A673 (cell line): ENCODE results near the gene IL1RAP. TPM values are rescaled to one million over a fixed set of nuclear protein-coding genes. Genes with fewer than 3 reads are reported as not detected.

Experiments
- BruUV-seq: library from RNA; stranded (reverse); fragments of 400-500 nt; replicated peaks from 2 replicates; lab custom pipeline; 2021; lab: Mats Ljungman, UMichigan
- CTCF ChIA-PET: fragments of 300-600 bp; sonication (Branson Sonifier 250); formaldehyde crosslinking; loops from one replicate; lab custom pipeline; 2022; ENCODE audit warnings: antibody characterized with exemption; lab: Charles Lee
- POLR2A ChIA-PET: fragments of 300-600 bp; sonication (Branson Sonifier 250); formaldehyde crosslinking; loops from one replicate; lab custom pipeline; 2022; ENCODE audit warnings: antibody characterized with exemption; ENCODE audit not compliant: low non-redundant PET; lab: Charles Lee
- DNase-seq: peaks from one replicate; pipeline ENCODE4 v3.0.0-alpha.2; 2015; ENCODE audit warnings: low spot score
- H3K27ac ChIP-seq: fragments of 200-600 bp; sonication (generic); 2 replicates; pipeline ENCODE4 v1.5.1; 2016; ENCODE audit warnings: mixed run types, low read depth, mild to moderate bottlenecking, mixed read lengths, antibody characterized with exemption, low read length; ENCODE audit not compliant: poor library complexity, severe bottlenecking
- H3K27me3 ChIP-seq: fragments of 200-600 bp; sonication (generic); replicated peaks from 2 replicates; pipeline ENCODE4 v1.6.1; 2017; ENCODE audit warnings: mixed run types, low read depth, mild to moderate bottlenecking, mixed read lengths, antibody characterized with exemption, low read length; ENCODE audit not compliant: insufficient read depth, poor library complexity
- H3K36me3 ChIP-seq: fragments of 200-600 bp; sonication (generic); 2 replicates; pipeline ENCODE4 v1.6.1; 2016; ENCODE audit warnings: mixed run types, mild to moderate bottlenecking, mixed read lengths, antibody characterized with exemption, low read length; ENCODE audit not compliant: insufficient read depth, poor library complexity, severe bottlenecking
- H3K4me1 ChIP-seq: fragments of 200-600 bp; sonication (generic); 2 replicates; pipeline ENCODE4 v1.6.1; 2017; ENCODE audit warnings: mixed run types, mild to moderate bottlenecking, mixed read lengths, antibody characterized with exemption, low read length; ENCODE audit not compliant: insufficient read depth, poor library complexity, severe bottlenecking
- H3K4me3 ChIP-seq: fragments of 200-600 bp; sonication (generic); 2 replicates; pipeline ENCODE4 v1.5.1; 2016; ENCODE audit warnings: low read depth, mixed run types, mild to moderate bottlenecking, mixed read lengths, low read length; ENCODE audit not compliant: poor library complexity, severe bottlenecking
- H3K9me3 ChIP-seq: fragments of 200-600 bp; sonication (generic); 2 replicates; pipeline ENCODE4 v1.6.1; 2016; ENCODE audit warnings: mixed run types, low read depth, mild to moderate bottlenecking, mixed read lengths, antibody characterized with exemption, low read length; ENCODE audit not compliant: poor library complexity, severe bottlenecking
- EZH2 ChIP-seq: fragments of 200-600 bp; sonication (generic); IDR thresholded peaks from 2 replicates; pipeline ENCODE4 v1.6.1; 2017; ENCODE audit warnings: borderline replicate concordance, low read depth, mild to moderate bottlenecking, mixed read lengths, antibody characterized with exemption, low read length; ENCODE audit not compliant: poor library complexity, severe bottlenecking
- intact Hi-C: fragments of 100-400 bp; cut with micrococcal nuclease; formaldehyde crosslinking; loops from one replicate; pipeline ENCODE4 v1.10.0; 2022; ENCODE audit not compliant: unreplicated experiment
- total RNA-seq: library from RNA; stranded (reverse); gene quantifications from 2 replicates; pipeline ENCODE4 v1.2.3, GENCODE V29; 2021
- TF ChIP-seq, protein P1 (sequence below): fragments of 300-800, 200-600 bp; sonication (generic); conservative IDR thresholded peaks from 2 replicates; pipeline ENCODE4 v1.5.1; 2017; ENCODE audit warnings: low read depth, mild to moderate bottlenecking, antibody characterized with exemption, low read length, moderate library complexity, mixed read lengths

Gene IL1RAP
- total RNA-seq, 1 experiment from 2014 or later, result 207 TPM

- peaks cover 4% of the 10 kb centered on the region for H3K36me3 ChIP-seq
- H3K4me3 ChIP-seq, result no peak overlapping the region
- no peaks in the 10 kb centered on the region for H3K4me1 ChIP-seq
- no peak overlapping the region for H3K27ac ChIP-seq
- POLR2A ChIA-PET, result interaction anchor here (0.6 kb wide), 2 partner anchors 12 to 1729 kb away, joined by 3 read pairs; no protein-coding TSS in a partner anchor
- intact Hi-C loops, result no loop called here
- CTCF ChIA-PET, result no interaction called here
- no peaks in the 10 kb centered on the region for H3K27me3 ChIP-seq
- BruUV-seq, result no TSS peak
- DNase-seq, result no peak
- H3K9me3 ChIP-seq, result no peaks in the 10 kb centered on the region
- TF ChIP-seq EZH2, result no peak
- TF ChIP-seq, protein P1, sequence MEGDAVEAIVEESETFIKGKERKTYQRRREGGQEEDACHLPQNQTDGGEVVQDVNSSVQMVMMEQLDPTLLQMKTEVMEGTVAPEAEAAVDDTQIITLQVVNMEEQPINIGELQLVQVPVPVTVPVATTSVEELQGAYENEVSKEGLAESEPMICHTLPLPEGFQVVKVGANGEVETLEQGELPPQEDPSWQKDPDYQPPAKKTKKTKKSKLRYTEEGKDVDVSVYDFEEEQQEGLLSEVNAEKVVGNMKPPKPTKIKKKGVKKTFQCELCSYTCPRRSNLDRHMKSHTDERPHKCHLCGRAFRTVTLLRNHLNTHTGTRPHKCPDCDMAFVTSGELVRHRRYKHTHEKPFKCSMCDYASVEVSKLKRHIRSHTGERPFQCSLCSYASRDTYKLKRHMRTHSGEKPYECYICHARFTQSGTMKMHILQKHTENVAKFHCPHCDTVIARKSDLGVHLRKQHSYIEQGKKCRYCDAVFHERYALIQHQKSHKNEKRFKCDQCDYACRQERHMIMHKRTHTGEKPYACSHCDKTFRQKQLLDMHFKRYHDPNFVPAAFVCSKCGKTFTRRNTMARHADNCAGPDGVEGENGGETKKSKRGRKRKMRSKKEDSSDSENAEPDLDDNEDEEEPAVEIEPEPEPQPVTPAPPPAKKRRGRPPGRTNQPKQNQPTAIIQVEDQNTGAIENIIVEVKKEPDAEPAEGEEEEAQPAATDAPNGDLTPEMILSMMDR, result no peak
These were observed 142.0 kb downstream of the IL1RAP start for GRCh38 chr3:190655933-190656332.

- Histone ChIP-seq H3K4me3 (no peak overlapping the region), H3K27ac (no peak overlapping the region), H3K4me1 (no peaks in the 10 kb centered on the region), H3K9me3 (no peaks in the 10 kb centered on the region), H3K27me3 (no peaks in the 10 kb centered on the region), H3K36me3 (no peaks in the 10 kb centered on the region)
- TF ChIP-seq, protein P1, result no peak
- no peak for TF ChIP-seq EZH2
- no TSS peak for BruUV-seq
- intact Hi-C loops, result no loop called here
- CTCF ChIA-PET, result no interaction called here
- POLR2A ChIA-PET, result no interaction called here
- DNase-seq, result no peak
These were observed 144.2 kb downstream of the IL1RAP start for GRCh38 chr3:190658106-190658505.

DNA sequence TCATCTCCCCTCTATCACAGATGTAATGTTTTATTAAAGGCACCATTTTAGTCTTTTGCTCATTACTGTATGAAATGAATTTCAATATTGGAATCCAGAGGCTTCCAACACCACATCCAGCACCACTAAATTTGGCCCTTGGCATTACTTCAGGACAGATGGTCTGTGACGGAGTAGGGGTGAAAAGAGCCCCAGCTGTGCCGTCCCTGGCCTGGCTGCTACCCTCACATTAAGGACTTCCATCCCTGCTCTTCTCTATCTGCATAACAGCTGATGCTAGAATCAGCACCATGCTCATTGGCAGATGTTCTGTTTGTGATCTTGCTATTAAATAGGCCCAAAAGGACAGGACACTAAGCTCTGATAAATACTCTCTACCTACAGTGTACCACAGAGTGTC lies 152.9 kb downstream of the IL1RAP start:
- Histone ChIP-seq H3K4me3 (no peak overlapping the region), H3K36me3 (no peaks in the 10 kb centered on the region), H3K27ac (no peak overlapping the region), H3K4me1 (peaks cover 11% of the 10 kb centered on the region), H3K27me3 (no peaks in the 10 kb centered on the region), H3K9me3 (no peaks in the 10 kb centered on the region)
- DNase-seq, result no peak
- CTCF ChIA-PET, result no interaction called here
- no TSS peak for BruUV-seq
- TF ChIP-seq, protein P1, result no peak
- TF ChIP-seq EZH2, result no peak
- POLR2A ChIA-PET, result no interaction called here
- intact Hi-C loops, result no loop called here
